ENCODE data around the gene ACTA1.
"Not testable (repeated sequence)": the region's sequence is repeated elsewhere in the genome, so short reads cannot be mapped to it uniquely, and the experiment has no call there.

ACTA1 gene

GRCh38 chr1:229440851-229441537 lies 7.1 kb upstream of the ACTA1 start:
- FAIRE-seq (no peak), DNase-seq (ENCODE audit: insufficient read length, low spot score) (no peak)

DNA sequence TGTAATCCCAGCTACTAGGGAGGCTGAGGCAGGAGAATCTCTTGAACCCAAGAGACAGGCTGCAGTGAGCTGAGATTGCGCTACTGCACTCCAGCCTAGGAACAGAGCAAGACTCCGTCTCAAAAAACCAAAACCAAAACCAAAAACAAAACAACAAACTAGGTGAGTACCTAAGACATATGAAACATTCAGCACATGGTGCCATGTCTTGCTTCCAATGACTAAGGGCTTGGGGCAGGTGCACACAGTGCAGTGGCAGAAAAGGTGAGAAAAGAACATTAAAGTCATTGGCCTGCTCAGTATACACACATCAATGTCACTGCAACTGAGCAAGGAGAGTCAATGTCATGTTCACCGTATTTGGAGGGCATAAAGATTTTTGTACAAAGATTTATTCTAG lies 4.1 kb upstream of the ACTA1 start:
- no peak for DNase-seq (ENCODE audit: insufficient read length, low spot score)
- no peak for FAIRE-seq

- no peak for FAIRE-seq
- DNase-seq (ENCODE audit: insufficient read length, low spot score) = no peak
Measured at GRCh38 chr1:229437443-229437842, 3.5 kb upstream of the ACTA1 start.

DNA sequence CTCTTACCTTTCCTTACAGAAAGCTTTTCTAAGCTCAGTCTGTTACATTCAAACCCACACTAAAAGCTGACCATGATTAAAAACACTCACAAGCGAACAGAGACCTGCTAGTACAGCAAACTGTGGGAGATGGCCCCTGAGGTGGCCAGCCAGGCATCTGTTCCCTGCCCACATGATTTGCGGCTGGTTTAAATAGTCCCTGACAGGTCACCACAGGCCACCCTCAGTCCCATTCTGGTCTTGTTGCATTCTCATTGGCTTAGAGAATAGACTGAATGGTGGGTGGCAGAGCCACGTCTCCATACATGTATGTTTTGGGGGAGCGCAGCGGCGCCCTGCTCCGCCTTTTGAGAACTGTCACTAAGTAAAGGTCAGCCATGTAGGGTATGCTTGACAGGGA lies 2.3 kb upstream of the ACTA1 start:
- FAIRE-seq = no peak
- DNase-seq (ENCODE audit: insufficient read length, low spot score) = no peak

DNA sequence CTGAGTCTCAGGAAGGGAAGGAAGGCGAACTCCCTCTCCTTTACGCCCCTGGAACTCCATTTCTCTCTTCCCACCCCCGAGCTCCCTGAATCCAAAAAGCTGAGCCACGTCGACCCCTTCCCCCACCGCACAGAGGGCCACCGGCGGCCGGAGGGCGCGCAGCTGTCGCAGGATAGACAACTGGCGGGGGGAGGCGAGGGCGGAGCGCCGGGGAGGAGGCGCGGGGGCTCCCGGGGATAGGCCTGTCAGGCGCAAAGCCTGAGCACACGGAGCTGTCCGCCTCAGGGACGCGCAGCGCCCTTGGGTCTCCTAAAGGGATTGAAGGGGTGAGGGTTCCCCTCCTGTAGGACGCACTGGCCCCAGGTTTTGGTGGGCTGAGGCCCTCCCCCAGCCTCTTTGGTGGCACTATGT lies 752 bp upstream of the ACTA1 start:
- DNase-seq (ENCODE audit: insufficient read length, low spot score) (no peak), FAIRE-seq (no peak)

DNA sequence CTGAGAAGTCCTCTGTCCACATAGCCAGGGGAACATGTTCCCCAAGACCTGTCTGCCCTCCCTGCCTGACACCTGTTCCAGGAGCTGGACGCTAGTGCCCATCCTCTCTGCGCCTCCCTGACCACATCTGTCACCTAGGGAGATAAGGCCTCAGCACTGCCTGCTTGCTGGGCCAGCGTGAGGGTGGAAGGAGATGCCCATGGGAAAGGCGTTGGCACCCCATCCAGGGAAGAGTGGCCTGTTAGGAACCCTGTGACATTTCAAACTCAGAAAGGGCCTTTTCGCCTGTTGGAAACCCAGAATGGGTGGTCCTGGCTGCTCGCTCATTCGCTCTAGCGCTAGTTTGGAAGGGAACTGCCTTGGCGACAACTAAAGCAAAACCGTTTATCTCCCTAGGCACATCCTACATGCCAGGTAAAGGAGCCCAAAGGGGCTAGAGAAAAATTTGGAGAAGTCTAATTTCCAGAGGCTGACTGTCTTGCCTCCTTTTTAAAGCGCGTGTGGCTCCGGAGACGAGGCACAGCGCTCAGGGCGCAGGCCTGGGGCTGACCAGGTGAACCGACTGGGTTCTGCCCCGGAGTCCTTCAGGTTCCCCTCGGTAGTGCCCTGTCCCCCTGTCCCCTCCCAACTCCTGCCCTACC lies 410 bp downstream of the ACTA1 start:
- DNase-seq (ENCODE audit: insufficient read length, low spot score) (no peak), FAIRE-seq (no peak)

DNA sequence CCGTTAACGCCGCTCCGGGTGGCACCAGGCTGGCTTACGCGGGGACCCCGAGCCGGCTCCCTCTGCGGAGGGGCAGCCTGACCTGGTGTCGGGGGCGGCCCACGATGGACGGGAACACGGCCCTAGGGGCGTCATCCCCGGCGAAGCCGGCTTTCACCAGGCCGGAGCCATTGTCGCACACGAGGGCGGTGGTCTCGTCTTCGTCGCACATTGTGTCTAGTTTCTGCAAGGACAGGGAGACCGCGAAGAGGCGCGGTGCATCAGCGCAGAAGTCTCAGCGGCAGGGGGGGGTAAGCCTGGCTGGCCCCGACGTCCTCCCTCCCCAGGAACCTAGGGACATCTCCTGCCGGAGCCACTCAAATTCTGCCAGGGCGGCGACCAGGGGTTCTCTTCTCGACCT lies 989 bp downstream of the ACTA1 start:
- DNase-seq (ENCODE audit: insufficient read length, low spot score) (no peak), FAIRE-seq (no peak)

GRCh38 chr1:229432116-229432461 lies 1.8 kb downstream of the ACTA1 start:
- no peak for FAIRE-seq
- no peak for DNase-seq (ENCODE audit: insufficient read length, low spot score)

DNA sequence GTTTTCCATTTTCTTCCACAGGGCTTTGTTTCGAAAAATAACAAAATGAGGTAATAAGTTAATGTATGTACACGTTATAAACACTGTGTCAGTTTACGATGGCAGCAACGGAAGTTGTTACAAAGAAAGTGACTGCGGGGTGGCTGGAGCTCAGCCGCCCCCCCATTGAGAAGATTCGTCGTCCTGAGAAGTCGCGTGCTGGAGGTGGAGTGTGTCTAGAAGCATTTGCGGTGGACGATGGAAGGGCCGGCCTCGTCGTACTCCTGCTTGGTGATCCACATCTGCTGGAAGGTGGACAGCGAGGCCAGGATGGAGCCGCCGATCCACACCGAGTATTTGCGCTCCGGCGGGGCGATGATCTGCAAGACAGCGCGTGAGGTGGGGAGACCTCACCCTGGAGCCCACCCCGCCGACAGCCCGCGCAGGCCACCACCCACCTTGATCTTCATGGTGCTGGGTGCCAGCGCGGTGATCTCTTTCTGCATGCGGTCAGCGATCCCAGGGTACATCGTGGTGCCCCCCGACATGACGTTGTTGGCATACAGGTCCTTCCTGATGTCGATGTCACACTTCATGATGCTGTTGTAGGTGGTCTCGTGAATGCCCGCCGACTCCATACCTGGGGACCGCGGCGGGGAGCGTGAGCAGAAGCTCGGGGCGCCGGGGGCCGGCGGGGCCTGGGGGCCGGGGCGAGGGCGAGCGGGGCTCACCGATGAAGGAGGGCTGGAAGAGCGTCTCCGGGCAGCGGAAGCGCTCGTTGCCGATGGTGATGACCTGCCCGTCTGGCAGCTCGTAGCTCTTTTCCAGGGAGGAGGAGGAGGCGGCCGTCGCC lies 2.4 kb downstream of the ACTA1 start:
- FAIRE-seq (peak; percentile 55), DNase-seq (ENCODE audit: insufficient read length, low spot score) (no peak)

- FAIRE-seq (no peak), DNase-seq (ENCODE audit: insufficient read length, low spot score) (peak; percentile 69)
Measured at GRCh38 chr1:229430761-229431283, 3.1 kb downstream of the ACTA1 start.

GRCh38 chr1:229428256-229428655 lies 5.6 kb downstream of the ACTA1 start:
- FAIRE-seq (no peak), DNase-seq (ENCODE audit: insufficient read length, low spot score) (no peak)

DNA sequence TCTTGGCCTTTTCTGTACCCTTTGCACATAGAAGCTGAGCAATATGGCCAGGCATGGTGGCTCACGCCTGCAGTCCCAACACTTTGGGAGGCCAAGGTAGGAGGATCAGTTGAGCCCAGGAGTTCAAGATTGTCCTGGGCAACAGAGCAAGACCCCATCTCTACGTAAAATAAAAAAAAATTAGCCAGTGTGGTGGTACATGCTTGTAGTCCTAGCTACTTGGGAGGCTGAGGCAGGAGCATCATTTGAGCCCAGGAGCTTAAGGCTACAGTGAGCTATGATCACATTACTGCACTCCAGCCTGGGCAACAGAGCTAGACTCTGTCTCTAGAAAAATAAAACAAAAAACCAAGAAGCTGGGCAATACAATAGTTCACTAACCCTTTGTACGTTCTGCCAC lies 6.3 kb downstream of the ACTA1 start:
- FAIRE-seq = no peak
- no peak for DNase-seq (ENCODE audit: insufficient read length, low spot score)

DNA sequence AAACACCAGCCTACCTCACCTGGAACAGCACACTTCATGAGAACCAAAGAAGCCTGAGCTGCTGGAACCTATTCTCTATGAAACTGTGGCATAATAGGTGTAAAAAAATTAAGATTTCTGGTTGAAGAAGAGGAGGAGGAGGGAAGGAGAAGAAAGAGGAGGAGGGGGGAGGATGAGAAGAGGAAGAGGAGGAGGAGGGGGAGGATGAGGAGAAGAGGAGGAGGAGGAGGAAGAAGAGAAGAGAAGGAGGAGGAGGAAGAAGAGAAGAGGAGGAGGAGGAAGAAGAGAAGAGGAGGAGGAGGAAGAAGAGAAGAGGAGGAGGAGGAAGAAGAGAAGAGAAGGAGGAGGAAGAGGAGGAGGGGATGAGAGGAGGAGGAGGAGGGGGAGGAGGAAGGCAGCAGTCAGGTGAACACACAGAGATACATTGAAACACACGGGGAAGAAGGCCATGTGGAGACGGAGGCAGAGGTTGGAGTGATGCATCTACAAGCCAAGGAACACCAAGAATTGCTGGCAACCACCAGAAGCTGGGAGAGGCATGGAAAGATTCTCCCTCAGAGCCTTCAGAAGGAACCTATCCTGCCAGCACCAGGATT lies 8.2 kb downstream of the ACTA1 start:
- FAIRE-seq (no peak), DNase-seq (ENCODE audit: insufficient read length, low spot score) (no peak)

GRCh38 chr1:229420765-229421164 lies 13.1 kb downstream of the ACTA1 start:
- FAIRE-seq = no peak
- no peak for DNase-seq (ENCODE audit: insufficient read length, low spot score)

DNA sequence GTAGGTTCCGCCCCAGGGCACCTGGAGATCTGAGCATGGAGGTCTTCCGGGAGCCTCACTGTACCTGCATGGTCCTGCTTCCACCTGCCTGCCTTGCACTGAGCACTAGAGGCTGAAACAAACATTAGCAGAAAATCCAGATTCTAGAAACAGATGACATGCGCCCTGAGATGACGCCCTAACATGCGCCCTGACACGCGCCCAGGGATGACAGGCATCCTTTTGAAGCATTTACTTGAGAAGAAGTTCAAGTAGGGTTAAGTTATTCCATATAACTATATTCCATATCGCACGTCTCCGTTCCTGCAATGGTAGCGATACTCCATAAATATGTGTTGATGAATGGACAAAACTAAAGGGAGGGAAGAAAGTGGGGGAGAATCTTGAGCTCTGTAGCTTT lies 13.7 kb downstream of the ACTA1 start:
- DNase-seq (ENCODE audit: insufficient read length, low spot score) (no peak), FAIRE-seq (no peak)

DNA sequence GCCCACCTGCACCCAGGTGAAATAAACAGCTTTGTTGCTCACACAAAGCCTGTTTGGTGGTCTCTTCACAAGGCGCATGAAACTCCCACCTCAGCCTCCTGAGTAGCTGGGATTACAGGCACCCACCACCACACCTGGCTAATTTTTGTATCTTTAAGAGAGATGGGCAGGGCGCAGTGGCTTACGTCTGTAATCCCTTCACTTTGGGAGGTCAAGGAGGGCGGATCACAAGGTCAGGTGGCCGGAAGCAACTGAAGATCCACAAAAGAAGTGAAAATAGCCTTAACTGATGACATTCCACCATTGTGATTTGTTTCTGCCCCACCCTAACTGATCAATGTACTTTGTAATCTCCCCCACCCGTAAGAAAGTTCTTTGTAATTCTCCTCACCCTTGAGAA lies 15.3 kb downstream of the ACTA1 start:
- not testable (repeated sequence) for DNase-seq (ENCODE audit: insufficient read length, low spot score); FAIRE-seq

GRCh38 chr1:229412810-229413209 lies 21.1 kb downstream of the ACTA1 start:
- FAIRE-seq; DNase-seq (ENCODE audit: insufficient read length, low spot score): not testable (repeated sequence)

DNA sequence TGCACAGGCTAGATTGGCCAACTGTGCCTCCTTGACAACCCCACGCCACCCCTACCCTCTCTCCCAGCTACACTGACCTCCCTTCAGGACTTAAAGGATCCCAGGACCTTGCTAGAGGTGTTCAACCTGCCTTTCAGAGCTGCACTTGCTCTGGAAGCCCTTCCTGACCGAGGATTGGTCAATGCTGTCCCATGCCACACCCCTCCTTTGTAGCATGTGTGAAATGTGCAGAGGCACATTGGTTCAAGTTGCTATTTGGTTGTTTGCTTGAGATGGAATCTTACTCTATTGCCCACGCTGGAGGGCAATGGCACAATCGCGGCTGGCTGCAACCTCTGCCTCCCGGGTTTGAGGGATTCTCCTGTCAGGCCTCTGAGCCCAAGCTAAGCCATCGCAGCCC lies 21.8 kb downstream of the ACTA1 start:
- DNase-seq (ENCODE audit: insufficient read length, low spot score) = no peak
- no peak for FAIRE-seq

GRCh38 chr1:229411434-229412055 lies 22.3 kb downstream of the ACTA1 start:
- DNase-seq (ENCODE audit: insufficient read length, low spot score) (peak; percentile 31), FAIRE-seq (no peak)

- DNase-seq (ENCODE audit: insufficient read length, low spot score) = peak; percentile 88
- FAIRE-seq = no peak
Measured at GRCh38 chr1:229410692-229411433, 23.0 kb downstream of the ACTA1 start.
